Neuronal stem cell (in vitro differentiated cells): ENCODE results near the gene IMPG2.

Experiments used
- DNase-seq: peaks from one replicate; pipeline ENCODE4 v3.0.0-alpha.2; 2013; ENCODE audit warnings: low spot score
- H2AFZ ChIP-seq: one replicate; pipeline ENCODE4 v1.6.1; 2013; ENCODE audit warnings: mild to moderate bottlenecking, low read length, inconsistent platforms
- H2AK5ac ChIP-seq: 2 replicates; pipeline ENCODE4 v1.6.1; 2013; ENCODE audit warnings: low read depth, mild to moderate bottlenecking, inconsistent platforms, low read length, moderate library complexity, mixed read lengths
- H2BK120ac ChIP-seq: 2 replicates; pipeline ENCODE4 v1.6.1; 2013; ENCODE audit warnings: low read depth, mild to moderate bottlenecking, inconsistent platforms, low read length, moderate library complexity, mixed read lengths
- H2BK12ac ChIP-seq: one replicate; pipeline ENCODE4 v1.6.1; 2013; ENCODE audit warnings: low read length, inconsistent platforms
- H2BK15ac ChIP-seq: 2 replicates; pipeline ENCODE4 v1.6.1; 2013; ENCODE audit warnings: mild to moderate bottlenecking, low read length, inconsistent platforms, mixed read lengths
- H2BK5ac ChIP-seq: one replicate; pipeline ENCODE4 v1.6.1; 2013; ENCODE audit warnings: inconsistent platforms, mild to moderate bottlenecking, low read length, moderate library complexity
- H3K14ac ChIP-seq: one replicate; pipeline ENCODE4 v1.6.1; 2013; ENCODE audit warnings: low read length, inconsistent platforms
- H3K18ac ChIP-seq: 2 replicates; pipeline ENCODE4 v1.6.1; 2013; ENCODE audit warnings: low read length, inconsistent platforms
- H3K23ac ChIP-seq: 2 replicates; pipeline ENCODE4 v1.6.1; 2013; ENCODE audit warnings: low read depth, mild to moderate bottlenecking, mixed read lengths, low read length, inconsistent platforms; ENCODE audit not compliant: poor library complexity
- H3K27ac ChIP-seq: replicated peaks from 3 replicates; pipeline ENCODE4 v1.5.1; 2013; ENCODE audit warnings: low read length, inconsistent platforms
- H3K27me3 ChIP-seq, 3 experiments: 2 replicates each; pipeline ENCODE4 v1.6.1; 2013; ENCODE audit warnings: low read length in 3 of 3, mild to moderate bottlenecking in 2 of 3, inconsistent platforms in 1 of 3, low read depth in 1 of 3, mixed read lengths in 1 of 3, moderate library complexity in 1 of 3; ENCODE audit not compliant: control insufficient read depth in 3 of 3, insufficient read depth in 3 of 3
- H3K36me3 ChIP-seq, 2 donors: replicated peaks in 1 of 2; 2 replicates each; pipeline ENCODE4 v1.6.1; 2013; ENCODE audit warnings: low read length in 2 of 2; ENCODE audit not compliant: control insufficient read depth in 2 of 2, insufficient read depth in 2 of 2
- H3K4ac ChIP-seq: 2 replicates; pipeline ENCODE4 v1.6.1; 2013; ENCODE audit warnings: inconsistent platforms, mild to moderate bottlenecking, low read length, moderate library complexity
- H3K4me1 ChIP-seq, 2 donors: 1 replicate in 1 of 2; 2 replicates in 1 of 2; pipeline ENCODE4 v1.6.1; 2013; ENCODE audit warnings: low read length in 2 of 2, low read depth in 1 of 2; ENCODE audit not compliant: control insufficient read depth in 2 of 2, insufficient read depth in 1 of 2
- H3K4me2 ChIP-seq: one replicate; pipeline ENCODE4 v1.6.1; 2013; ENCODE audit warnings: mild to moderate bottlenecking, low read length, inconsistent platforms; ENCODE audit not compliant: insufficient read depth, poor library complexity, severe bottlenecking
- H3K4me3 ChIP-seq, 2 donors: 2 replicates each; pipeline ENCODE4 v1.5.1; 2013; ENCODE audit warnings: low read length in 2 of 2, mild to moderate bottlenecking in 2 of 2, inconsistent platforms in 1 of 2, moderate library complexity in 1 of 2
- H3K79me1 ChIP-seq: one replicate; pipeline ENCODE4 v1.6.1; 2013; ENCODE audit warnings: low read depth, mild to moderate bottlenecking, inconsistent platforms, low read length, moderate library complexity
- H3K9ac ChIP-seq: one replicate; pipeline ENCODE4 v1.6.1; 2013; ENCODE audit warnings: mild to moderate bottlenecking, low read depth, low read length, inconsistent platforms; ENCODE audit not compliant: poor library complexity
- H3K9me3 ChIP-seq, 2 donors: replicated peaks in 1 of 2; 2 replicates each; pipeline versions ENCODE3 to v1.6.1; 2013; ENCODE audit warnings: low read length in 2 of 2, mild to moderate bottlenecking in 2 of 2, inconsistent platforms in 1 of 2, low read depth in 1 of 2, mixed read lengths in 1 of 2, moderate library complexity in 1 of 2; ENCODE audit not compliant: control insufficient read depth in 2 of 2, insufficient read depth in 1 of 2
- H4K8ac ChIP-seq: one replicate; pipeline ENCODE4 v1.6.1; 2013; ENCODE audit warnings: low read depth, mild to moderate bottlenecking, inconsistent platforms, low read length, moderate library complexity
- H4K91ac ChIP-seq: one replicate; pipeline ENCODE4 v1.6.1; 2013; ENCODE audit warnings: low read length, low read depth, mild to moderate bottlenecking, inconsistent platforms; ENCODE audit not compliant: poor library complexity
- WGBS, 2 donors: extraction: QIAGEN DNeasy Blood & Tissue Kit; methylation state at CpG; one replicate each; pipeline ENCODE4 v1.1.7; 2013; ENCODE audit warnings: missing lambda C conversion rate in 2 of 2, mixed read lengths in 1 of 2; ENCODE audit not compliant: insufficient read length in 2 of 2, insufficient replicate concordance in 1 of 2; ENCODE audit errors: extremely low coverage in 2 of 2; 5-methylcytosine and 5-hydroxymethylcytosine counted together

The IMPG2 gene

GRCh38 chr3:101179637-101180036 is 140.7 kb downstream of the IMPG2 start:
- DNase-seq, result no peak
- Histone ChIP-seq H3K9ac (no peak overlapping the region), H3K27ac (no peak overlapping the region), H3K9me3 (no peaks in the 10 kb centered on the region), H3K27me3 (no peaks in the 10 kb centered on the region), H4K8ac (no peak overlapping the region), H2AFZ (no peak overlapping the region), H3K23ac (no peak overlapping the region), H3K14ac (no peak overlapping the region), H3K79me1 (no peaks in the 10 kb centered on the region), H3K4me3 (no peak overlapping the region), H3K36me3 (no peaks in the 10 kb centered on the region), H3K4me2 (no peak overlapping the region), H2BK12ac (no peak overlapping the region), H2BK120ac (no peak overlapping the region), H2BK15ac (no peak overlapping the region), H3K4ac (no peak overlapping the region), H2AK5ac (no peak overlapping the region), H3K18ac (no peak overlapping the region), H3K4me1 (no peaks in the 10 kb centered on the region), H2BK5ac (no peak overlapping the region), H4K91ac (no peak overlapping the region)
- WGBS, 2 donors, result no CpG with 5 or more reads among the region's 3 CpGs

GRCh38 chr3:101177577-101177976 is 142.8 kb downstream of the IMPG2 start:
- Histone ChIP-seq H3K9me3 (peaks cover 0 to 2% of the 10 kb centered on the region in 2 donors), H2AFZ (no peak overlapping the region), H3K27me3 (no peaks in the 10 kb centered on the region), H2BK15ac (no peak overlapping the region), H2BK5ac (no peak overlapping the region), H2AK5ac (no peak overlapping the region), H3K4me3 (no peak overlapping the region), H4K8ac (no peak overlapping the region), H2BK12ac (no peak overlapping the region), H3K18ac (no peak overlapping the region), H3K36me3 (no peaks in the 10 kb centered on the region), H3K4me2 (no peak overlapping the region), H3K27ac (no peak overlapping the region), H3K4me1 (no peaks in the 10 kb centered on the region), H3K4ac (no peak overlapping the region), H3K23ac (no peak overlapping the region), H3K9ac (no peak overlapping the region), H3K79me1 (no peaks in the 10 kb centered on the region), H4K91ac (no peak overlapping the region), H2BK120ac (no peak overlapping the region), H3K14ac (no peak overlapping the region)
- DNase-seq, result no peak
